GM21360 (cell line): ENCODE measurements around the gene WFDC5.

Experiments used
- ATAC-seq: cut with Tn5 transposase; IDR thresholded peaks from one replicate; pipeline ENCODE4 v1.9.1; 2021; ENCODE audit warnings: mild to moderate bottlenecking, moderate library complexity; ENCODE audit not compliant: unreplicated experiment

The WFDC5 gene

GRCh38 chr20:45115829-45116228 is 855 bp upstream of the WFDC5 start:
- ATAC-seq: no peak

DNA sequence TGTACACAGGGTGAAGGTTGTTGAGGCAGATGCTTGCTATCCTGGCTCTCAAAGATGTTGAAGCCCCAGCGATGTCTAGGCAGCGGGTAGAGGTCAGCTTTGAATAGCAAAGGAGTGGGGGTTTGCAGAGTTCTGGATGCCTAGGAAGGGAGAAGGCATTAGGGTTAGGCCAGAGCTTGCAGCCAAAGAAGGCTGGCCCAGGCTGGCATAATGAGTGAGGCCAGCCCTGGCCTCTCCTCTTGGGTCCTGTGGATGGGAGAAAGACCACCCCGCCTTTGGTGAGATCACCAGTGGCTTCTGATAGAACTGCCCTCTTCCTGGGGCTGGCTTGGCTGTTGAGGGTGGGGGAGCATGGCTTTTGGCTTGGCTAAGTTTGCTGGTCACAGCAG is 406 bp upstream of the WFDC5 start:
- ATAC-seq: no peak

- no peak for ATAC-seq
Observed at GRCh38 chr20:45113865-45114264, 1.1 kb downstream of the WFDC5 start.

DNA sequence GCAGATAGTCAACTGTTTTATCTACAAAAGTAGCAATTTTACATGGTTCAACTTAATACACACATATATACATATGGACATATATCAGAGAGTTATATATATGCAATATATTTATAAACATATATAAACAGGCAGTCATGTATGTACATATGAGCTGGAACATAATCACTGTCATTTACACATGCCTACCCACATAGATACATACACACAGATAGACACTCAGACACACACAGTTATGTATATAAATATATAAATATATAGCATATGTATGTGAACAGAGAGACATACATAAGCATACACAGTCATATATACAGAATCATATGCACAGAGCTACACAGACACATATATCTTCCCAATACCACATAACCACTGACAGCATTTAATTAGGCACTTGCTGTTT is 2.2 kb downstream of the WFDC5 start:
- no peak for ATAC-seq

DNA sequence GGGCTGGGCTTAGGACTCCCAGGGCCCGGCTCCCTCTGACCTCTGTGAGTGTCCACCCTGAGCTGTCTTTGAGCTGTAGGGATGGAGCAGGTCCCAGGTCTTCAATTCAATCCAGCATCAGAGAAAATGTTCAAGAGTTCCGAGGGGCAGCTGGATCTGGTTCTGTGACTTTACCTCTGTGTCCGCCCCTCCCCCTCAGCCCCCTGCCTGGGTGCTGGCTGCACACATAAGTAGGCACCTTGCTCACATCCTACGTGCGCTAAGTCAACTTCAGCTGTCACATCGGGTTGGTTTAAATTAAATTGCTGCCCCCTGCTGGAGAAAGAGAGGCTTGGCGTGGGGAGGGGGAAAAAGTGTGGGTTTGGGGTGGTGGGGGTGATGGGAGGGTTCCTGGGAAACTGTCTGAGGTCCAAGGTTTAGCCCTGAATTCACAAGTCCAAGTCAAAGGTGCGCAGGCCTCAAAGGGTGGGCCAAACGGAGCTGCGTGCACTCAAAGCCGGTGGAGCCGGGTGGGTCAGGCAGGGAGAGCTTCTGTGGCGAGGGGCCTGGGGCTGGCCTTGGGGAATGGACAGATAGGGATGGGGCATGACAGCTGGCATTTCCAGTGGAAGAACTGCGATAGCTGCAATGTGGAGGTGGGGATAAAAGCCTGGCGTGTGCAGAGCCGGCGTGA is 3.0 kb downstream of the WFDC5 start:
- ATAC-seq: no peak

- no peak for ATAC-seq
Observed at GRCh38 chr20:45111285-45111684, 3.7 kb downstream of the WFDC5 start.

DNA sequence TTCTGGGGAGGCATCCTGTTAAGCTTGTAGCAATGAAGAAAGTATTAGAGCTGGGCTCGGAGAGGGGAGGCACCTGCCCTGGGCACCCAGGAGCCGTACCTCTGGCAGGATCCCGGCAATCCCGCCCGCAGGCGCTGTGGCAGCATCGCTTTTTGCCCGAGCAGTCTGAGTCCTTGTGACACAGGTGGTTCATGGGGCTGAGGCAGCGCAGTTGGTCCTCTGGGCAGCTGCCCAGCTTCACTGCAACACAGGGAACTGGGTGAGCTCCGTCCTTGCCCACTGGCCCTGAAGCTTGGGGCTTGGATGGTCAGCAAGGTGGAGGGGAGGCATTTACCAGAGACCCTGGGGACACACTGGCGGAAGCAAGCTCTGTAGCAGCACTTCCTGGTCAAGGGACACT is 4.7 kb downstream of the WFDC5 start:
- no peak for ATAC-seq

DNA sequence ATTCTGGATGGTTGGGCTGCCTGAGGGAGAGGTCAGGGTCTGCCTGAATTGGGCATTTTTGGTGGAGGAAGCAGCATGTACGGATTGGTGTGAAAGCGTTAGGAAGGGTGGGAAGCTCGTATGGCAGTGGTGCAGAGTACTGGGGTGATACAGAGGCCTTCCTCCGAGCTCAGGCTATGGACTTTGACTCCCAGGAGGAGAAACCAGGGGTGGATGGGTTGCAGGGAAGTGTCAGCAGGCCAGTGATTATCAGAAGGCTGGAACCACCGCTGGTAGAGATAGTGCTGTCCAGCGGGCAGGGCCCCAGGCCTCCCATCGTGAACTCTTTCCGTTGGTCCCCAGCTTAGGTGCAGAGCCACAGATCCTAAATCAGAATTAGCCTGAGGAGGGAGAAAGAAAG is 5.3 kb downstream of the WFDC5 start:
- ATAC-seq: no peak

GRCh38 chr20:45105317-45105716 is 9.7 kb downstream of the WFDC5 start:
- ATAC-seq: no peak

DNA sequence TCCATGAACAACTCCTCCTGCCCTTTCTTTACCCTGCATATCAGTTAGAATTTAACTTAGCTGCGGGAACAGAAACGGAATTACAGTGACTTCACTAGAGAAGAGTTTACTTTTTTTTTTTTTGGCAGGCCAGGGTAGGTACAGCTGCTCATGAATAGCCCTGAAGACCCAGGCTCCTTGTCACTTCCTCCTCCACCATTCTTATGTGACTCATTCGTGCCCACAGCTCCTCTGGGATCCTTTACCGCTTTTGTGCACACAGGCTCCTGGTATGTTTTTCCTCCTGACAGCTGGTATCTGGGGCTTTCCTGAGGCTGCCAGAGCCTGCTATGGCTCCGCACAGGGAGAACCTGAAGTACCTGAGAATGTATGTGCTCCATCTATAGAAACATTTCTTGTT is 10.2 kb downstream of the WFDC5 start:
- ATAC-seq: no peak

GRCh38 chr20:45103072-45103471 is 11.9 kb downstream of the WFDC5 start:
- ATAC-seq: no peak

- no peak for ATAC-seq
Observed at GRCh38 chr20:45101333-45101850, 13.6 kb downstream of the WFDC5 start.

DNA sequence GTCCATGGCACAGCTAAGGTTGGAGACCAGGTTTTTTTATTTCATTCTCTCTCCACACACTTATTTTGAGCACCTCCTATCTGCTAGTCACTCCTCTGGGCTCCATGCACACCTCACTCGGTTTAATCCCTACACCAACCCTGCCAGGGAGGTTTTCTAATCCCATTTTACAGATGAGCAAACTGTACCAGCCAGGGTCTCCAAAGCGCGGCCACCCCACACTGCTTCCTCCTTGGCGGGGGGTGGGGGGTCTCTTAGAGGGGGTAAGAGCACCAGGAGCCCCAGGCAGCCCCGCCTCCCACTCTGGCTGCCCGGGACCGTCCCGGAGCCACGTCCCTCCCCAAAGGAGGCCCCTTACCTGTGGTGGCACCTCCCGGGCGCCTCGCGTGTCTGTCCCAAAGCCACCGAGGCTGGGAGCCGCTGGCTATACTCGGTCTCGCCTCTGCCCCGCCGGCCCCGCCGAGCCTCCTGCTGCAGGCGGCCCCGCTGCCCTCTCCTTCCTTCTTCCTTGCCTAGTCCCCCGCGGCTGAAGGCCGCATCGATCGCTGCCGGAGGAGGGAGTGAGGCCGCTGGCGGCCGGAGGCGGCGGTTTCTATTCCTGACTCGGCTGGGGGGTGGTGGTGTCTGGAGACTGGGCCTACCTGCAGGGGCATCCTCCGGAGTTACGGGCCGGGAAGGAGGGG is 14.3 kb downstream of the WFDC5 start, which contains the start of gene KCNS1:
KCNS1 (minus strand) TSS at position 565 of the 683 bp plus-strand sequence. CDS start 1,891 bp downstream, outside the sequence.
- ATAC-seq: no peak

DNA sequence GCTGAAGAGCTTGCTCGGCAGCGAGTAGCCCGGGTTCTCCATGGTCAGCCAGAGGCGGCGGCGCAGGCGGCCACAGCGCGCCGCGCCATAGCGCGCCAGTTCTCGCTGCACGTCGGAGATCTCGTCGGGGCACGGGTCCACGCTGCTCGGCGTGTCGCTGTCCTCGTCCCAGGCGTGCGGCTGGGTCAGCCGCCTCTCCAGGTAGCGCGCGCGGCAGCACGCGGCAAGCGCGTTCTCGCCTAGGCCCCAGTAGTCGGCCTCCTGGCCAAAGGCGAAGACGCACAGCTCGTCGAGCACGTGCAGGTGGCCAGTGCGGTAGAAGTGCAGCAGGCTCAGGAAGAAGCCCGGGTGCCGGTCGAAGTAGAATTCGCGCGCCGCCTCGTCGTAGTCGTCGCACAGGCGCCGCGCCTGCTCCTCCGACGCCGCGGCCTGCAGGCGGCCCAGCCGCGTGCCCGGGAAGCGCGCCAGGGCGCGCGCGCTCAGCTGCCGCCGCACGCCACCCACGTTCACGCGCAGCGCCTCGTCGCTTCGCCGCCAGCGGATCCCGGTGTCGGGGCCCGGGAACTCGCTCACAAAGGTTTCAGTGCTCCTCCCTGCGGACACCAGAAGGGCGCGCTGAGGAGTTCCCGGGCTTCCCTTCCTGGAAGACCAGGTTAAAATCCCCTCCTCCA is 16.7 kb downstream of the WFDC5 start:
- ATAC-seq: no peak

- no peak for ATAC-seq
Observed at GRCh38 chr20:45097485-45098102, 17.4 kb downstream of the WFDC5 start.

GRCh38 chr20:45096781-45097180 is 18.2 kb downstream of the WFDC5 start:
- no peak for ATAC-seq

- ATAC-seq: no peak
Observed at GRCh38 chr20:45095805-45096238, 19.2 kb downstream of the WFDC5 start.

DNA sequence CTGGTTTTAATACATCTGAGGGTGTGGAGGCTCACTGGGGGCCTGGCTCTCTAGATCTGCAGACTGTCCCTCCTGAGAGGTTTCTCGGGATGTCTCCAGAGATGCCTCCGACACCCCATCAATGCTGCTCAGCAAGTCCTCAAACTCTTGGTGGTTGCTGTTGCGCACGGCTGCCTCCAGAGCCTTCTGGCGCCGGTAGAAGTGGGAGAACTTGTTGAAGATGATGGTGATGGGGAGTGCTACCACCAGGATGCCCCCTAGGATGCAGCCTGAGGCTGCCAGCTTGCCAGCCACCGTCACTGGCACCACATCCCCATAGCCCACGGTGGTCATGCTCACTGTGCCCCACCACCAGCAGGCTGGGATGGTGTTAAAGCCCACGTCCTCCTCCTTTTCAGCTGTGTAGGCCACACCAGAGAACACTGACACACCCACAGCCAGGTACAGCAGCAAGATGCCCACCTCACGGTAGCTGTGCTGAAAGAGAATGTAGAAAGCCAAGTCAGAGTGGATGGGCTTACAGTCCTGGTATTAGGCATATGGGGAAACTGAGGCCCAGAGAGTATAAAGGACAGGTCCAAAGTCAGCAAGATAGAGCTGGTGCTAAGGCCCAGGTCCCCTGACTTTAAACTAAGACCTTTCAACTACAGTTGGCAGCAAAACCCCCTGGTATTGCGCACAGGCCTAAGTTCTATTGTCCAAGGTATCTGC is 20.0 kb downstream of the WFDC5 start:
- no peak for ATAC-seq

DNA sequence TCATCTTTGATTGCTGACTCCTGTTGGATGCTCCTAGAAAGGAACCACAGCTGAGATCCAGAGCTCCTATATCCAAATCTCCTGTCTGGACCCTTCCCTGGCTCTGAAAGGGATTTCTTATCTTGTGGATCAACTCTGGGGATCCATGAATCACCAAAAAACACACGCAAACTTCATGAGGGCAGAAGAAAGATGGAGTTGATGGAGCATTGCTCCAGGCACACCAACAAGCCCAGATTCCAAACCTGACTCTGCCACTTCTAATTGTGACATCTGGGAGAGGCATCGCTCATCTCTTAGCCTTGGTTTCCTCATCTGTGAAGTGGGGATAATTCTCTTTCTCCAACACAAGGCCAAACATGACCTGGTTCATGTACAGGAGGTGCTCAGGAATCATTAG is 20.8 kb downstream of the WFDC5 start:
- ATAC-seq: no peak

GRCh38 chr20:45092898-45093297 is 22.1 kb downstream of the WFDC5 start:
- ATAC-seq: no peak

DNA sequence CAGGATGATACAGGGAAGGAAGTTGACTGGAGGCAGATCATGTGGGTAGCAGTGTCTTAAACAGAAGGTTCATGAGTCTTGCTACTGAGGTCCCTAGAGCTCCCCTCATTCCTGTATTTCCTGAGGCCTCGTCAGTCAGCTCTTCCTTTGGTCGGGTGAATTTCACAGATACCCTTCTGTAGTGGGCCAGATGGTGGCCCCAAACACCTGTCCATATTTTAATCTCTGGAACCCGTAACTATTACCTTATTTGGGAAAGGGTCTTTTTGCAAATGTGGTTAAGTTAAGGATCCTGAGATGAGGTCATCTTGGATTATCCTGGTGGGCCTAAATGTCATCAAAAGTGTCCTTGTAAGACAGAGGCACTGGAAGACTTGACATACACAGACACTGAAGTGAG is 23.6 kb downstream of the WFDC5 start:
- ATAC-seq: no peak
